K562 treated with DMSO at 1 percent for 12 hours (cell line): ENCODE data around the gene KLHL41. TPM values are rescaled to one million over a fixed set of nuclear protein-coding genes. Genes with fewer than 3 reads are reported as not detected.

Experiments used
- total RNA-seq: library from RNA; unstranded; fragments of 300-600 nt; gene quantifications from 2 replicates; pipeline ENCODE4 v1.2.3, GENCODE V29; 2022; ENCODE audit not compliant: insufficient read depth

Gene KLHL41
- 0.25 TPM in 1 of 2 replicates, not detected in the other for total RNA-seq

GRCh38 chr2:169509298-169509885 lies at the start of gene KLHL41:
KLHL41 (plus strand) TSS chr2:169509702; CDS start chr2:169509779, 77 bp downstream.

GRCh38 chr2:169479257-169480078 lies 30.0 kb upstream of the KLHL41 start, which contains the start of gene BBS5:
BBS5 (plus strand) TSS chr2:169479494; CDS start chr2:169479554, 60 bp downstream.

GRCh38 chr2:169573160-169573973 lies 63.9 kb downstream of the KLHL41 start, which contains the start of gene FASTKD1:
FASTKD1 (minus strand) TSS chr2:169573865; CDS start chr2:169572029, 1,836 bp downstream.

Other genes with a start within 250 kb of the KLHL41 start
- 0.12 TPM in 1 of 2 replicates, not detected in the other for gene LRP2, start 147.2 kb upstream of the KLHL41 start, total RNA-seq
- gene BBS5, start 30.2 kb upstream of the KLHL41 start, total RNA-seq = 3.0 and 4.1 TPM in 2 replicates
- 27.8 and 61.5 TPM in 2 replicates for gene FASTKD1, start 64.2 kb downstream of the KLHL41 start, total RNA-seq
- 47.3 and 53.7 TPM in 2 replicates for gene PPIG, start 74.6 kb downstream of the KLHL41 start, total RNA-seq
- gene CFAP210, start 184.7 kb downstream of the KLHL41 start, total RNA-seq = 2.4 and 3.0 TPM in 2 replicates
- 5.2 and 14.9 TPM in 2 replicates for gene PHOSPHO2, start 184.8 kb downstream of the KLHL41 start, total RNA-seq
- gene KLHL23, start 224.1 kb downstream of the KLHL41 start, total RNA-seq = 7.6 and 18.4 TPM in 2 replicates